ENCODE measurements around the gene CWC15.

DNA sequence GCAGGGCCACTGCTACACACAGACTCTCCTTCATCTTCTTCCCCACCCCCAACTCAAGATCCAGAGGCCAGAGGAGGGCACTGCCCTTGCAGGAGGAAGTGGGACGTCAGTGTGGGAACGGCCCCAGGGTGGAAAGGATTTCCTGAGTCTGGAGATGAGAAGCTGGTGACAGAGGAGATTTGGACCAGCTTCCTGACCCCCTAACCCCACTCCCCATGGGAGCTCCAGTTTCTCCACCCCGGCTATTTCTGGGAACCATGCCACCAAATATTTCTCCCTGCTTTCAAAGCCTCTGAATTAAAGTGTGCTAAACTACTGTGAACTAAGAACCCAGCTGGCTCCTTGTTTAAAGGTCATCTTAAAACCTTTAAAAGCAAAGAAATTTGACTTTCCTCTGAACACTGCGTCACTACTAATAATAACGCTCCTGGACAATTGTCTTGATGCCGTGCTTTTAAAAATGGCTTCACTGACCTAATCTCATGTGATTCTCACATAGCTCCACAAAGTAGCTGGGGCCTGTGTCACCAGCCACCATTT is 46.6 kb downstream of the CWC15 start:
- TF ChIP-seq CTCFL (IDR thresholded peaks at IDR 0.05; ENCODE audit: borderline replicate concordance, insufficient read depth, low read depth, low read length, poor library complexity, severe bottlenecking): no peak
- TF ChIP-seq ZNF655 (CRISPR knock-in tag; IDR thresholded peaks at IDR 0.05): no peak
- TF ChIP-seq PHF21A (IDR thresholded peaks at IDR 0.05; ENCODE audit: borderline replicate concordance, low read depth): no peak
- no peak for TF ChIP-seq MTA3 (IDR thresholded peaks at IDR 0.05; ENCODE audit: borderline replicate concordance)
- TF ChIP-seq, protein P1, sequence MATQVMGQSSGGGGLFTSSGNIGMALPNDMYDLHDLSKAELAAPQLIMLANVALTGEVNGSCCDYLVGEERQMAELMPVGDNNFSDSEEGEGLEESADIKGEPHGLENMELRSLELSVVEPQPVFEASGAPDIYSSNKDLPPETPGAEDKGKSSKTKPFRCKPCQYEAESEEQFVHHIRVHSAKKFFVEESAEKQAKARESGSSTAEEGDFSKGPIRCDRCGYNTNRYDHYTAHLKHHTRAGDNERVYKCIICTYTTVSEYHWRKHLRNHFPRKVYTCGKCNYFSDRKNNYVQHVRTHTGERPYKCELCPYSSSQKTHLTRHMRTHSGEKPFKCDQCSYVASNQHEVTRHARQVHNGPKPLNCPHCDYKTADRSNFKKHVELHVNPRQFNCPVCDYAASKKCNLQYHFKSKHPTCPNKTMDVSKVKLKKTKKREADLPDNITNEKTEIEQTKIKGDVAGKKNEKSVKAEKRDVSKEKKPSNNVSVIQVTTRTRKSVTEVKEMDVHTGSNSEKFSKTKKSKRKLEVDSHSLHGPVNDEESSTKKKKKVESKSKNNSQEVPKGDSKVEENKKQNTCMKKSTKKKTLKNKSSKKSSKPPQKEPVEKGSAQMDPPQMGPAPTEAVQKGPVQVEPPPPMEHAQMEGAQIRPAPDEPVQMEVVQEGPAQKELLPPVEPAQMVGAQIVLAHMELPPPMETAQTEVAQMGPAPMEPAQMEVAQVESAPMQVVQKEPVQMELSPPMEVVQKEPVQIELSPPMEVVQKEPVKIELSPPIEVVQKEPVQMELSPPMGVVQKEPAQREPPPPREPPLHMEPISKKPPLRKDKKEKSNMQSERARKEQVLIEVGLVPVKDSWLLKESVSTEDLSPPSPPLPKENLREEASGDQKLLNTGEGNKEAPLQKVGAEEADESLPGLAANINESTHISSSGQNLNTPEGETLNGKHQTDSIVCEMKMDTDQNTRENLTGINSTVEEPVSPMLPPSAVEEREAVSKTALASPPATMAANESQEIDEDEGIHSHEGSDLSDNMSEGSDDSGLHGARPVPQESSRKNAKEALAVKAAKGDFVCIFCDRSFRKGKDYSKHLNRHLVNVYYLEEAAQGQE (IDR thresholded peaks at IDR 0.05; ENCODE audit: borderline replicate concordance): no peak
- TF ChIP-seq, protein P1 (CRISPR knock-in tag; IDR thresholded peaks at IDR 0.05; ENCODE audit: low read depth): no peak
- TF ChIP-seq MYC (IDR thresholded peaks at IDR 0.05; ENCODE audit: low read depth, low read length): no peak
- TF ChIP-seq MYC (CRISPR knock-in tag; IDR thresholded peaks at IDR 0.05; ENCODE audit: borderline replicate concordance, low read depth): no peak
- no peak for TF ChIP-seq ZNF23 (CRISPR knock-in tag; IDR thresholded peaks at IDR 0.05)
- TF ChIP-seq KDM4B (IDR thresholded peaks at IDR 0.05; ENCODE audit: borderline replicate concordance in 2 of 2, low read depth in 1 of 2): no peak
